SU-DHL-6 (cell line): ENCODE measurements around the gene LRRTM2.

ENCODE experiments used
- CTCF ChIP-seq: fragments of 200-600 bp; sonication (generic); IDR thresholded peaks from one replicate; pipeline ENCODE4 v1.5.1; 2017; ENCODE audit warnings: antibody characterized with exemption, mild to moderate bottlenecking, low read length, moderate library complexity; ENCODE audit not compliant: insufficient read depth, poor library complexity, severe bottlenecking
- EZH2phosphoT487 ChIP-seq: fragments of 200-600 bp; sonication (generic), shearing (Covaris generic); conservative IDR thresholded peaks from 2 replicates; pipeline ENCODE4 v1.6.1; 2018; ENCODE audit warnings: mild to moderate bottlenecking, antibody characterized with exemption, low read length, moderate library complexity, mixed read lengths

GRCh38 chr5:138849882-138850281 lies 25.3 kb downstream of the LRRTM2 start:
- no peak for TF ChIP-seq CTCF
- no peak for TF ChIP-seq EZH2phosphoT487
